Activated CD8-positive, alpha-beta T cell treated with anti-CD3 and anti-CD28 coated beads for 36 hours (primary cell): ENCODE data around the gene ERLEC1. TPM values are rescaled to one million over a fixed set of nuclear protein-coding genes. Genes with fewer than 3 reads are reported as not detected.

Source experiments
- ATAC-seq: fragments of 200-7000 bp; cut with Tn5 transposase; one replicate; pipeline ENCODE4 v1.10.0; 2021; ENCODE audit warnings: mild to moderate bottlenecking, moderate library complexity
- CTCF ChIA-PET: fragments of 350-600 bp; sonication (Branson Sonifier 250); formaldehyde crosslinking; loops from one replicate; lab custom pipeline; 2021; ENCODE audit warnings: antibody characterized with exemption; lab: Charles Lee
- POLR2A ChIA-PET: fragments of 350-600 bp; sonication (Branson Sonifier 250); formaldehyde crosslinking; loops from one replicate; lab custom pipeline; 2021; ENCODE audit warnings: antibody characterized with exemption; lab: Charles Lee
- DNase-seq: peaks from one replicate; pipeline ENCODE4 v3.0.0-alpha.2; 2020
- H3K27ac Mint-ChIP-seq: one replicate; pipeline ENCODE4 v1.8.0; 2021; ENCODE audit warnings: mild to moderate bottlenecking, mixed read lengths
- H3K27me3 Mint-ChIP-seq: one replicate; pipeline ENCODE4 v1.8.0; 2021; ENCODE audit warnings: mixed read lengths
- H3K36me3 Mint-ChIP-seq: one replicate; pipeline ENCODE4 v1.8.0; 2021; ENCODE audit warnings: low read depth, mixed read lengths
- H3K4me1 Mint-ChIP-seq: one replicate; pipeline ENCODE4 v1.8.0; 2021; ENCODE audit warnings: low read depth, mixed read lengths
- H3K4me3 Mint-ChIP-seq: one replicate; pipeline ENCODE4 v1.8.0; 2021; ENCODE audit warnings: mild to moderate bottlenecking, moderate library complexity, mixed read lengths
- H3K9me3 Mint-ChIP-seq: one replicate; pipeline ENCODE4 v1.8.0; 2021; ENCODE audit warnings: mixed read lengths
- CTCF ChIP-seq: fragments of 200-600 bp; IDR thresholded peaks from one replicate; pipeline ENCODE4 v1.8.0; 2022; ENCODE audit warnings: antibody characterized with exemption, mild to moderate bottlenecking
- intact Hi-C: fragments of 100-400 bp; cut with micrococcal nuclease; formaldehyde crosslinking; loops from one replicate; pipeline ENCODE4 v1.10.0; 2022
- microRNA-seq: library from miRNA; unstranded; fragments of <30 nt; microRNA quantifications from one replicate; pipeline ENCODE4 v1.2.0, GENCODE V29; 2022; ENCODE audit warnings: borderline microRNAs expressed, borderline replicate concordance
- total RNA-seq, 2 experiments: library from RNA; stranded (reverse); gene quantifications; one replicate each; pipeline ENCODE4 v1.2.3, GENCODE V29; 2021

Gene ERLEC1
- total RNA-seq, 2 experiments from 2014 or later = 15.6 to 19.2 TPM

GRCh38 chr2:53865962-53866361 lies 79.1 kb downstream of the ERLEC1 start:
- intact Hi-C loops = no loop called here

GRCh38 chr2:53867169-53867568 lies 80.3 kb downstream of the ERLEC1 start:
- intact Hi-C loops = no loop called here
- DNase-seq (no peak), ATAC-seq (no peak)
- CTCF ChIA-PET = no interaction called here
- no peak for TF ChIP-seq CTCF
- Mint-ChIP-seq H3K9me3 (no peaks in the 10 kb centered on the region), H3K36me3 (peaks cover 20% of the 10 kb centered on the region), H3K27ac (no peak overlapping the region), H3K4me1 (peaks cover 4% of the 10 kb centered on the region), H3K4me3 (no peak overlapping the region), H3K27me3 (no peaks in the 10 kb centered on the region)
- POLR2A ChIA-PET = no interaction called here

More at GRCh38 chr2:53865962-53866361, 79.1 kb downstream of the ERLEC1 start:
- ATAC-seq (no peak), DNase-seq (no peak)
- H3K4me3 Mint-ChIP-seq = no peak overlapping the region
- POLR2A ChIA-PET = no interaction called here
- H3K36me3 Mint-ChIP-seq = peaks cover 20% of the 10 kb centered on the region
- H3K27me3 Mint-ChIP-seq = no peaks in the 10 kb centered on the region
- peaks cover 6% of the 10 kb centered on the region for H3K4me1 Mint-ChIP-seq
- no peaks in the 10 kb centered on the region for H3K9me3 Mint-ChIP-seq
- TF ChIP-seq CTCF = no peak
- no peak overlapping the region for H3K27ac Mint-ChIP-seq
- CTCF ChIA-PET = no interaction called here

GRCh38 chr2:53867773-53868172 lies 80.9 kb downstream of the ERLEC1 start:
- no peak for DNase-seq
- CTCF ChIA-PET = no interaction called here
- no peak for TF ChIP-seq CTCF
- intact Hi-C loops = no loop called here
- no peak overlapping the region for H3K4me3 Mint-ChIP-seq
- POLR2A ChIA-PET = no interaction called here
- H3K4me1 Mint-ChIP-seq = peaks cover under 1% of the 10 kb centered on the region
- H3K27ac Mint-ChIP-seq = no peak overlapping the region
- peaks cover 20% of the 10 kb centered on the region for H3K36me3 Mint-ChIP-seq
- no peak for ATAC-seq
- no peaks in the 10 kb centered on the region for H3K27me3 Mint-ChIP-seq
- H3K9me3 Mint-ChIP-seq = no peaks in the 10 kb centered on the region

Small RNAs within 50 kb of the gene (microRNA-seq; reads per million reads assigned to microRNA genes)
- gene MIR3682 = not detected

Other genes with a start within 250 kb of the ERLEC1 start
- 10 to 100 TPM; 19.8 to 20.4 TPM for gene CHAC2, start 19.2 kb upstream of the ERLEC1 start, total RNA-seq
- gene ASB3, start 91 bp upstream of the ERLEC1 start, total RNA-seq = 10 to 100 TPM; 22.9 to 25.3 TPM
- gene GPR75, start 72.9 kb downstream of the ERLEC1 start, total RNA-seq = 1 to 10 TPM in 1 of 2 experiments, under 1 TPM in 1; 0.88 to 1.2 TPM
- 10 to 100 TPM; 51.7 to 54.4 TPM for gene PSME4, start 183.9 kb downstream of the ERLEC1 start, total RNA-seq